Epithelial cell of proximal tubule (primary cell): ENCODE data around the gene ATP1A4. TPM values are rescaled to one million over a fixed set of nuclear protein-coding genes. Genes with fewer than 3 reads are reported as not detected.
"Not testable (repeated sequence)": the region's sequence is repeated elsewhere in the genome, so short reads cannot be mapped to it uniquely, and the experiment has no call there.

Experiments
- DNase-seq: peaks from one replicate; pipeline ENCODE4 v3.0.0-alpha.2; 2011; ENCODE audit warnings: low read depth
- H3K4me3 ChIP-seq: 2 replicates; pipeline ENCODE4 v1.5.1; 2011; ENCODE audit warnings: low read depth, mild to moderate bottlenecking, low read length
- total RNA-seq: library from RNA; depleted of rRNA; stranded (reverse); fragments of >200 nt; gene quantifications from 2 replicates; pipeline ENCODE4 v1.2.3, GENCODE V29; 2015
- TF ChIP-seq, protein P1 (sequence below): conservative IDR thresholded peaks from 2 replicates; pipeline ENCODE4 v1.5.1; 2012; ENCODE audit warnings: low read depth, mild to moderate bottlenecking, low read length

ATP1A4 gene
- total RNA-seq, 1 donor from 2014 or later: not detected

DNA sequence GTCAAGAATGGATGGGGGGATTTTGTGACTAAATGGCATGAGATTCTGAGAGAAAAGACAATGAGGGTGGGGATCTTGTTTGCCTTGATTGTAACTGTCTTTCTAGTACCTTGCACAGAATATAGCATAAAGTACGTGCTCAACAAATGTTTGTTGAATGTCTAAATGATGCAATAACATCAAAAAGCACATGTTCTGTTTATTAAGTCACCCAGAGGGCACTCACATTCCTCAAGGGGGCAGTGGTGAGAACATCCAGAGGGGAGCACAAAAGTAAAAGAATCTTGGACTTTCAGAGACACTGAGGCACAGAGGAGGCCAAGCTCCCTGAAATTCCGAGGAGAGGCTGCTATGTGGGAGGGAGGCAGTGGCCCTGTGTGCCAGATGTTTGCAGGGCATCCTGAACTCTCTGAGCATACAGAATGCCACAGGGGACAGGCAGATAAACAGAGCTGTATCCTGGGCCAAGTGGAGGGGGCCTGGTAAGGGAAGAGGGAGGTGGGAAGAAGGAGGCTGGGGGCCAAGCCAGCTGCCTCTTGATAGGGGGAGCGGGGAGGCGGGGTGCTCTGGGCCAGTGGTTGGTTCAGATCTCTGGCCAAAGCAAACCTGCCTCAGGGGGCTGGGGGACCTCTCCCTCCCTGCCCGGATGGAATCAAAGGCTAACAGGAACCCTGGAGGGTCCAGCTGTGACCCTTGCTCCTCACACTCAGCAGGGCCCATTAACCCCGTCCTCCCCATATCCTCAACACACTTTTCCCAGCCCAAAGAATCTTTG lies 42.3 kb upstream of the ATP1A4 start:
- TF ChIP-seq, protein P1, sequence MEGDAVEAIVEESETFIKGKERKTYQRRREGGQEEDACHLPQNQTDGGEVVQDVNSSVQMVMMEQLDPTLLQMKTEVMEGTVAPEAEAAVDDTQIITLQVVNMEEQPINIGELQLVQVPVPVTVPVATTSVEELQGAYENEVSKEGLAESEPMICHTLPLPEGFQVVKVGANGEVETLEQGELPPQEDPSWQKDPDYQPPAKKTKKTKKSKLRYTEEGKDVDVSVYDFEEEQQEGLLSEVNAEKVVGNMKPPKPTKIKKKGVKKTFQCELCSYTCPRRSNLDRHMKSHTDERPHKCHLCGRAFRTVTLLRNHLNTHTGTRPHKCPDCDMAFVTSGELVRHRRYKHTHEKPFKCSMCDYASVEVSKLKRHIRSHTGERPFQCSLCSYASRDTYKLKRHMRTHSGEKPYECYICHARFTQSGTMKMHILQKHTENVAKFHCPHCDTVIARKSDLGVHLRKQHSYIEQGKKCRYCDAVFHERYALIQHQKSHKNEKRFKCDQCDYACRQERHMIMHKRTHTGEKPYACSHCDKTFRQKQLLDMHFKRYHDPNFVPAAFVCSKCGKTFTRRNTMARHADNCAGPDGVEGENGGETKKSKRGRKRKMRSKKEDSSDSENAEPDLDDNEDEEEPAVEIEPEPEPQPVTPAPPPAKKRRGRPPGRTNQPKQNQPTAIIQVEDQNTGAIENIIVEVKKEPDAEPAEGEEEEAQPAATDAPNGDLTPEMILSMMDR: peak; percentile 75
- H3K4me3 ChIP-seq: no peak overlapping the region
- DNase-seq: no peak

DNA sequence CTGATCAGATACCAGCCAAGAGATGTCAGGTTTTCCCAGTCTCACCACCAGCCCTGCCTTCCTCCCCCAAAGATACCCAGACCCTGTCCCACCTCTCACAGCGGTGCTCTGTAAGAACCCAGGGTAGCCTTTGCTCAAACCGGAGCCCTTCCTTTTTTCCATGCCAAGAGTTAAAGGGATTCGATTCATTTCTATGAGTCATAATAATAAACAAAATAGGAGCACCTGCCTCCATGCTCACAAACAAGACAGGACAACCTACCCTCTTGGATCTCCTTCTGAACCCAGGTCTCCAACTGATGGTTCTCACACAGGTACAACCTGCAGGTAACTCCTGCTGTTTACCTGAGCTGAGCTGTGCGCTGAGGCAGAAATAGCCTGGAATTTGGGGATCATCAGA lies 41.7 kb upstream of the ATP1A4 start:
- TF ChIP-seq, protein P1: no peak
- no peak for DNase-seq
- H3K4me3 ChIP-seq: no peak overlapping the region

DNA sequence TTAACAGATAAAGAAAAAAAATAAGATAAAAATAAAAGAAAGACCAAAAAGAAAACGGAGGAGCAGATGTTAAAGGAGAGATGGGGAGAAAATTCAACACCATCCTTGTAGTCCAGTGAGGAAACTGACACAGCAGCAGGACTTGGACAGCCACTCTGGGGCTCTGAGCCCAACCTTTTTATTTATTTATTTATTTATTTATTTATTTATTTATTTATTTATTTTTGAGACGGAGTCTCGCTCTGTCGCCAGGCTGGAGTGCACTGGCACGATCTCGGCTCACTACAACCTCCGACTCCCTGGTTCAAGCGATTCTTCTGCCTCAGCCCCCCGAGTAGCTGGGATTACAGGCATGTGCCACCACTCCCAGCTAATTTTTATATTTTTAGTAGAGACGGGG lies 39.9 kb upstream of the ATP1A4 start:
- H3K4me3 ChIP-seq, DNase-seq: not testable (repeated sequence)

DNA sequence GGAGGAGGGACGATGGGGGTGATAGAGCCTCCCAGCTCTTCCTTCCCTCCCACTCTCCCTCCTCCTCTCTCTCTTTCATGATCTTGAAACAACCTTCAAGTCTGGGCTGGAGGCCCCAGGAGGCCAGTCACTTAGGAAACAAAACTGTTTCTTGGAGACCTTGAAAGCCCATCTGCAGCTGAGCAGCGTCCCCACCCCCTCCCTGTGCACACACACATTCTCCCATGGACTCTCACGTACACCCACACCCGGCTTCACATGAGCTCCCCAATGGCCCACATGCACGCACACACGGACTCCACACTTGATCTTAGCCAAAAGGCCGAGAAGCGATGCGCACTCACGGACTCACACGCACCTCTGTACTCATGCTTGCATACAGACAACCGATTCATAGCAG lies 39.0 kb upstream of the ATP1A4 start:
- DNase-seq: no peak
- TF ChIP-seq, protein P1: no peak

DNA sequence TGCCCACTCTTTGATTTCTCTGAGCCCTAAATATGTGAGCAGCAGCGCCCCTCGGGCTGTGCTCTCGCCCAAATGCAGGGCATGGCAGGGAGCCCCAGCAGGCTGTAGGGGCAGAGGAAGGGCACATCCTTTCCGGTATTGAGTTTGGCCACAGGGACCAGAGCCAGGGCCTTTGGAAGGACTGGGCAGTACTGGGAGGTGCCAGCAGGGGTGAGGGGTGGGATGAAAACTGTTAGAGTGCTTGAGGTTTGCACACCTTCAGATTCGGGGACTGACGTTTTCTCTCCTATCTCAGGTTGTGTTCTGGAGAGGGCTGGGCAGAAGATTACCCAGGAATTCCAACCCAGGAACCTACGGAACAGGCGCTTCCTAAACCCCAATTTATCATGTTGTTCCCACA lies 38.0 kb upstream of the ATP1A4 start:
- no peak overlapping the region for H3K4me3 ChIP-seq
- TF ChIP-seq, protein P1: peak; percentile 9
- no peak for DNase-seq

More for the DNA sequence above, 39.0 kb upstream of the ATP1A4 start:
- H3K4me3 ChIP-seq: no peak overlapping the region

DNA sequence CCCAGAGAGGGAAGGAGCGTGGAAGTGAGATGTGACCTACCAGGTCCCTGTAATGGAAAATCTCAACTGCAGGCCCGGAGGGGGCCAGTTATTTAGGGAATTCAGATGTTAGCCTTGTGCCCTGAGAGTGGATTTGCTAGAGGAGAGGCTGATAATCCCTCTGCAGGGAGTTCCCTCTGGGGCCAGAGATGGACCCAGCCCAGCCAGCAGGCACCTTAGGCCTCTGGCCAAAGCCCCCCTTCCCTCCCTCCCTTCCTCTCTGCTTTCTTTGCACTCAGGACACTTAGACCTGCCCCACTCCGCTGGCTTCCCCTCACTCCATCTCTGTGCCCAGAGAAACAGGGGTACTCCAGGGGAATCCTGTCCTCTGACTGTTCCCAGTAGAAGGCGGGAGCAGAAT lies 37.3 kb upstream of the ATP1A4 start:
- no peak overlapping the region for H3K4me3 ChIP-seq
- TF ChIP-seq, protein P1: no peak
- no peak for DNase-seq

DNA sequence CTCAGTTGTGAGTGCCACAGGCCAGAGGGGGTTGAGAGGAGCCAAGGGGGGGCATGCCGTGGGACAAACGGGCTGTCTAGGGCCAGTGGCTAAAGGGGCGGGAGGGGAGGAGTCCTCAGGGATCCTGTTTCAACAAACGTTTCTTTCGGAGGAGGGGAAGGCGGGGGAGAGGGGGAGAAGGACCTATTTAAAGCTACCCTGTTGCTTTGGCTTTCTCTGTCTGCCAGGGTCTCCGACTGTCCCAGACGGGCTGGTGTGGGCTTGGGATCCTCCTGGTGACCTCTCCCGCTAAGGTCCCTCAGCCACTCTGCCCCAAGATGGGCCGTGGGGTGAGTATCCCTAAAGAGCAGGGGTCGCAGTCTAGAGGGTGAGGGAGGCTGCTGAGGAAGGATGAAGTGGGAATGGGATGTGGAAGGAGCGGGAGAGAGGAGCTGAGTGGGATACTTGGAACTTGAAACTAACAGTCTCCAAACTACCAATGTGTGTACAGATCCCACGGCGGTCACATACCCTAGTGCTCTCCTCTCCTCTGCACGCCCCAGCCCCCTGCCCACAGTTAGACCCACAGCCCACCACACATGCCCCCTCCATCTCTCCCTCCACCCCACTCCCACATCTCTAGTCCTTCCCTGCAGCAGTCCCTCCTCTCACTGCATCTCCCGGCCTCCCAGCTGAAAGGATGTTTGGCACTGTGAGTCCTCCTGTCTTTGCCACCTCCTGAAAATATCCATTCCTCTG lies 35.7 kb upstream of the ATP1A4 start, which contains the start of gene ATP1A2:
Gene ATP1A2, plus strand, starts transcription at position 215 of the 738 bp plus-strand sequence. Its CDS starts 103 bp downstream, at position 318.
- no peak within 1 kb of the TSS for H3K4me3 ChIP-seq
- TF ChIP-seq, protein P1: no peak
- no peak for DNase-seq
